Measurements from ENCODE around the gene GAK. TPM values are rescaled to one million over a fixed set of nuclear protein-coding genes. Genes with fewer than 3 reads are reported as not detected.

GAK gene
- total RNA-seq, 4 donors from 2014 or later = 62.3 to 126 (median 85.4) TPM

- DNase-seq (ENCODE audit: low spot score) (no peak), ATAC-seq (ENCODE audit: low FRiP score) (no peak)
- TF ChIP-seq, protein P1, sequence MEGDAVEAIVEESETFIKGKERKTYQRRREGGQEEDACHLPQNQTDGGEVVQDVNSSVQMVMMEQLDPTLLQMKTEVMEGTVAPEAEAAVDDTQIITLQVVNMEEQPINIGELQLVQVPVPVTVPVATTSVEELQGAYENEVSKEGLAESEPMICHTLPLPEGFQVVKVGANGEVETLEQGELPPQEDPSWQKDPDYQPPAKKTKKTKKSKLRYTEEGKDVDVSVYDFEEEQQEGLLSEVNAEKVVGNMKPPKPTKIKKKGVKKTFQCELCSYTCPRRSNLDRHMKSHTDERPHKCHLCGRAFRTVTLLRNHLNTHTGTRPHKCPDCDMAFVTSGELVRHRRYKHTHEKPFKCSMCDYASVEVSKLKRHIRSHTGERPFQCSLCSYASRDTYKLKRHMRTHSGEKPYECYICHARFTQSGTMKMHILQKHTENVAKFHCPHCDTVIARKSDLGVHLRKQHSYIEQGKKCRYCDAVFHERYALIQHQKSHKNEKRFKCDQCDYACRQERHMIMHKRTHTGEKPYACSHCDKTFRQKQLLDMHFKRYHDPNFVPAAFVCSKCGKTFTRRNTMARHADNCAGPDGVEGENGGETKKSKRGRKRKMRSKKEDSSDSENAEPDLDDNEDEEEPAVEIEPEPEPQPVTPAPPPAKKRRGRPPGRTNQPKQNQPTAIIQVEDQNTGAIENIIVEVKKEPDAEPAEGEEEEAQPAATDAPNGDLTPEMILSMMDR (IDR thresholded peaks at IDR 0.05) = no peak
These were observed 23.0 kb downstream of the GAK start for GRCh38 chr4:909131-909571.

DNA sequence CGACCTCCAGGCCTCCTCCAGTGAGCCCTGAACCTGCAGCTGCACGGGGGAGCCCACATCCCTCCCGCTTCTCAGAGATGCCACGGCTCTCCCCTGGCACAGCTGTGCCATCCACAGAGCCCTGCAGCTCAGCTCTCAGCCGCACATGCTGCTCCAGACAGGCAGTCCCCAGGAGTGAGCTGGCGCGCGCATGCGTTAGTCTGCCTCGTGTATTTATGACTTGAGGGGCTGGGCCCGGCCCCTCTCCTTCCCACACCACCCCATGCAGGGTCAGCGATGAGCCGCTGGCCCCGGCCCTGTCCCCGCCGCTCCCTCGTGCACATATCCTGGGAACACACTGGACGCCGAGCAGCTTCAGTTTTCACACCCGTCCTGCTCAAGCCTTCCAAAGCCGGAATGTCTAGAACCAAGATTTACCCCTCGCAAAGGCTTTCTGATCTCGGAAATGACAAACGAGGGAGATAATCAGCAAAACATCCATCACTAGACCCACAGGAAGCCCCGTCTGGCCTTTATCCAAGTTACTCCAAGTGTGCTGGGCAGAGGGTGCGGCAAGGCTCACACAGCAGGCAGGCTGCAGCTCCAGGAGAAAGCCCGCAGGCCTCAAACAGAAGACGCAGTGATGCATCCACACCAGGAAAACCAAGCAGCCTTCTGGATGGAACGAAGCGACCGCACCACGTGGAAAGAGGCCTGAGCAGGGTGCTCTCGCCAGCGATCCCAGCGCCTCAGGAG, 24.3 kb downstream of the GAK start:
- DNase-seq (ENCODE audit: low spot score) (no peak), ATAC-seq (ENCODE audit: low FRiP score) (no peak)

GRCh38 chr4:907103-907400, 25.1 kb downstream of the GAK start:
- no peak for DNase-seq (ENCODE audit: low spot score)
- TF ChIP-seq, protein P1 (IDR thresholded peaks at IDR 0.05) = no peak
- ATAC-seq (ENCODE audit: low FRiP score) = no peak

More for the DNA sequence above, 24.3 kb downstream of the GAK start:
- TF ChIP-seq, protein P1 (IDR thresholded peaks at IDR 0.05) = no peak

DNA sequence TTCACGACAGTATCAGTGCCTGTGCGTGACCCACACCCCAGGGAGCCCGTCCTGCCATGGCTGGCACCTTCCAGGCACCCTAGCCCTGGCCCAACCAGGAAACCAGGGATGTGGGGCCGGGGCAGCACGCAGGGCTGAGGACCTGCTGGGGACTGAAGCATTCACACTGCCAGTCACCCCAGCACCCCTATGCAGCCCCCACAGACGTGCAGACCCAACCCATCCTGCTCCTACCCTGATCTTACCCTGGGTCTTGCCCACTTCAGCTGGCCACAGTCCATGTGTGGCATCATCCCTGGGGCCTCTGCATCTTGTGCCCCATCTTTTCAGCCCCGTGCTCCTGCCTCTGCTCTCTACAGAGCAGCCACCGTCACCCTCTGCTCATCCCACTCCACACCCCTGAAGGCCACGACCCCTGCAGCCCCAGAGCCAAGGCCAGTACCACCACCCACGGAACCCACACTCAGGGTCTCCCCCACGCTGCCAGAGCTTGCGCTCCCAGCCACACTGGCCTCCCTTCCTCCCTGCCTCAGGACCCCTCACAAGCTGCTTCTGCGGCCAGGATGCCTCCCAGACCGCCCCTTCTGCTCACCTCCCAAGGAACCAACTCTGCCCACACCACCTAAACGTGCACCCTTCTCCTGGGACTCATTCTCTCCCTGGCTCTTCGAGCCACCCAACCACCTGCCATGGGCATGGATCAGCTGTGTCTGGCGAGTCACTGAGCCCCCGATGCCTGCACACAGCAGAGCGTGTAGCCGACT, 25.6 kb downstream of the GAK start:
- TF ChIP-seq, protein P1 (IDR thresholded peaks at IDR 0.05) = no peak
- DNase-seq (ENCODE audit: low spot score) (no peak), ATAC-seq (ENCODE audit: low FRiP score) (no peak)

DNA sequence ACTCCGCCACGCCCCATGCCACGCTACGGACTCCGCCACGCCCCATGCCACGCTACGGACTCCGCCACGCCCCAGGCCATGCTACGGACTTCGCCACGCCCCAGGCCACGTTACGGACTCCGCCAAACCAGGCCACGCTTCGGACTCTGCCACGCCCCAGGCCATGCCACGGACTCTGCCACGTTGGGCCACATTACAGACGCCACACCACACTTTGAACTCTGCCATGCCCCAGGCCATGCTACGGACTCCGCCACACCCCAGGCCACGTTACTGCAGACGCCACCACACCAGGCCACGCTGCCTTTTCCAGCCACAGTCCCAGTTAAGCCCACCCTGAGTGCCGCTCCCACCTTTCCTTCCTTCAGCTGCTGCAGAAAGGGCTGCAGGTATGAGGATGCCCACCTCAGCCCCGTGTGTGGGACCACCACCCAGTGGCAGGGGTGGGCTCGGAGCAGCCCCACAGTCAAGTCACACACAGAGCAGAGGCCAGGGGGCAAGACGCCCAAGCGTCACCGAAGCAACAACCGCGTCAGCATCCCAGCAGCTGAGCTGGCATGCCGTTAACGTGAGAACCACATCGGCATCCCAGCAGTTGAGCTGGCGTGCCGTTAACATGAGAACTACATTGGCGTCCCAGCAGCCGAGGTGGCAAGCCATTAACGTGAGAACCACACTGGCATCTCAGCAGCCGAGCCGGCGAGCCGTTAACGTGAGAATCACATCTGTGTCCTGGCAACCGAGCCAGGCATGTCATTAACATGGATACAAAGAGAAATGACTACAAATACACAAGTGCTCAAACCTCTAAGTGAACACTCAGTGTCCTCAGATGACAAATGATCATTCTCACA, 26.4 kb downstream of the GAK start:
- ATAC-seq (ENCODE audit: low FRiP score) (no peak), DNase-seq (ENCODE audit: low spot score) (no peak)
- TF ChIP-seq, protein P1 (IDR thresholded peaks at IDR 0.05) = no peak

- ATAC-seq (ENCODE audit: low FRiP score) = no peak
- no peak for DNase-seq (ENCODE audit: low spot score)
These were observed 28.8 kb downstream of the GAK start for GRCh38 chr4:903066-904046.

More at GRCh38 chr4:903066-904046, 28.8 kb downstream of the GAK start:
- TF ChIP-seq, protein P1 (IDR thresholded peaks at IDR 0.05) = no peak
